ENCODE results near the gene SMIM9. TPM values are rescaled to one million over a fixed set of nuclear protein-coding genes. Genes with fewer than 3 reads are reported as not detected.

The SMIM9 gene
- total and polyA plus RNA-seq, 4 donors: 0.28 TPM; not detected in 3

GRCh38 chrX:154793084-154793795 is 41.2 kb downstream of the SMIM9 start:
- ATAC-seq (ENCODE audit: insufficient read depth, low FRiP score) (no peak), DNase-seq (no peak)
- H3K4me1 ChIP-seq (ENCODE audit: control insufficient read depth in 5 of 5, insufficient read depth in 5 of 5, low read length in 5 of 5): no peaks in the 10 kb centered on the region
- no peaks in the 10 kb centered on the region for H3K9me3 ChIP-seq (ENCODE audit: control insufficient read depth in 4 of 4, insufficient read depth in 3 of 4, low read length in 3 of 4)
- H3K9ac ChIP-seq (ENCODE audit: insufficient read depth in 1 of 2, low read length in 2 of 2): no peak overlapping the region
- H3K36me3 ChIP-seq (ENCODE audit: control insufficient read depth in 4 of 4, insufficient read depth in 4 of 4, low read length in 4 of 4): peaks cover 0 to 3% (median 0%) of the 10 kb centered on the region in 4 donors
- no peak for TF ChIP-seq CTCF (IDR thresholded peaks at IDR 0.05; ENCODE audit: control extremely low read depth, extremely low read depth)
- H3K27me3 ChIP-seq (ENCODE audit: control insufficient read depth in 3 of 3, insufficient read depth in 3 of 3, low read length in 2 of 3): no peaks in the 10 kb centered on the region
- no peak overlapping the region for H3K4me3 ChIP-seq
- H3K27ac ChIP-seq (ENCODE audit: low read depth in 1 of 2, low read length in 1 of 2): no peak overlapping the region
- 76 to 80% methylated on average over 7 of the region's 7 CpGs for WGBS, 2 donors

- Histone ChIP-seq H3K27ac (ENCODE audit: low read depth in 1 of 2, low read length in 1 of 2) (no peak overlapping the region), H3K27me3 (ENCODE audit: control insufficient read depth in 3 of 3, insufficient read depth in 3 of 3, low read length in 2 of 3) (no peaks in the 10 kb centered on the region), H3K9me3 (ENCODE audit: control insufficient read depth in 4 of 4, insufficient read depth in 3 of 4, low read length in 3 of 4) (no peaks in the 10 kb centered on the region), H3K4me1 (ENCODE audit: control insufficient read depth in 5 of 5, insufficient read depth in 5 of 5, low read length in 5 of 5) (no peaks in the 10 kb centered on the region), H3K36me3 (ENCODE audit: control insufficient read depth in 4 of 4, insufficient read depth in 4 of 4, low read length in 4 of 4) (peaks cover 0 to 3% (median 0%) of the 10 kb centered on the region in 4 donors), H3K9ac (ENCODE audit: insufficient read depth in 1 of 2, low read length in 2 of 2) (no peak overlapping the region), H3K4me3 (no peak overlapping the region)
- 89 to 99% methylated on average over 8 of the region's 8 CpGs for WGBS, 2 donors
- TF ChIP-seq CTCF (IDR thresholded peaks at IDR 0.05; ENCODE audit: control extremely low read depth, extremely low read depth): no peak
- DNase-seq: no peak
- ATAC-seq (ENCODE audit: insufficient read depth, low FRiP score): no peak
Observed at GRCh38 chrX:154791939-154792338, 42.5 kb downstream of the SMIM9 start.

GRCh38 chrX:154791467-154791866 is 43.0 kb downstream of the SMIM9 start:
- no peaks in the 10 kb centered on the region for H3K27me3 ChIP-seq (ENCODE audit: control insufficient read depth in 3 of 3, insufficient read depth in 3 of 3, low read length in 2 of 3)
- TF ChIP-seq CTCF (IDR thresholded peaks at IDR 0.05; ENCODE audit: control extremely low read depth, extremely low read depth): no peak
- DNase-seq: no peak
- H3K9me3 ChIP-seq (ENCODE audit: control insufficient read depth in 4 of 4, insufficient read depth in 3 of 4, low read length in 3 of 4): no peaks in the 10 kb centered on the region
- H3K4me3 ChIP-seq: no peak overlapping the region
- no peaks in the 10 kb centered on the region for H3K4me1 ChIP-seq (ENCODE audit: control insufficient read depth in 5 of 5, insufficient read depth in 5 of 5, low read length in 5 of 5)
- H3K9ac ChIP-seq (ENCODE audit: insufficient read depth in 1 of 2, low read length in 2 of 2): no peak overlapping the region
- WGBS, 2 donors: 74 to 85% methylated on average over 4 of the region's 4 CpGs
- H3K36me3 ChIP-seq (ENCODE audit: control insufficient read depth in 4 of 4, insufficient read depth in 4 of 4, low read length in 4 of 4): peaks cover 0 to 3% (median 0%) of the 10 kb centered on the region in 4 donors
- ATAC-seq (ENCODE audit: insufficient read depth, low FRiP score): no peak
- no peak overlapping the region for H3K27ac ChIP-seq (ENCODE audit: low read depth in 1 of 2, low read length in 1 of 2)
